SK-N-SH treated with all-trans-retinoic acid at 6 μM for 48 hours (cell line): ENCODE data around the gene VWF.

Source experiments
- ISL1 ChIP-seq: fragments of 250-450 bp; sonication (Bioruptor Pico); IDR thresholded peaks from 2 replicates; pipeline ENCODE4 v2.1.2; 2022; ENCODE audit warnings: mild to moderate bottlenecking, moderate library complexity
- PPARA ChIP-seq: fragments of 250-450 bp; sonication (Bioruptor Pico); IDR thresholded peaks from 2 replicates; pipeline ENCODE4 v1.5.0; 2020; ENCODE audit warnings: mild to moderate bottlenecking, borderline replicate concordance
- SNAI2 ChIP-seq: fragments of 250-450 bp; sonication (Bioruptor Pico); IDR thresholded peaks from 2 replicates; pipeline ENCODE4 v1.5.0; 2020; ENCODE audit warnings: mild to moderate bottlenecking, moderate library complexity

GRCh38 chr12:6172862-6173261, 48.4 kb upstream of the VWF start:
- TF ChIP-seq SNAI2 (no peak), PPARA (CRISPR knock-in tag) (no peak), ISL1 (CRISPR knock-in tag) (no peak)
